Brain microvascular endothelial cell (primary cell): ENCODE results near the gene BRMS1L.
"Not testable (repeated sequence)": the region's sequence is repeated elsewhere in the genome, so short reads cannot be mapped to it uniquely, and the experiment has no call there.

Experiments used
- DNase-seq: peaks from one replicate; pipeline ENCODE4 v3.0.0-alpha.2; 2020
- H3K27ac ChIP-seq: fragments of 250-450 bp; sonication (Bioruptor Pico); 2 replicates; pipeline ENCODE4 v1.5.1; 2020; ENCODE audit warnings: mild to moderate bottlenecking, moderate library complexity
- H3K27me3 ChIP-seq: fragments of 250-450 bp; sonication (Bioruptor Pico); replicated peaks from 2 replicates; pipeline ENCODE4 v1.5.1; 2020; ENCODE audit warnings: mild to moderate bottlenecking
- H3K36me3 ChIP-seq: fragments of 250-450 bp; sonication (Bioruptor Pico); replicated peaks from 2 replicates; pipeline ENCODE4 v1.5.1; 2020; ENCODE audit warnings: mild to moderate bottlenecking
- H3K4me3 ChIP-seq: 2 replicates; pipeline ENCODE4 v1.5.1; 2011; ENCODE audit warnings: low read depth, mild to moderate bottlenecking, control low read depth, low read length, moderate library complexity
- CTCF ChIP-seq: IDR thresholded peaks from 2 replicates; pipeline ENCODE4 v1.5.1; 2011; ENCODE audit warnings: low read depth, mild to moderate bottlenecking, moderate library complexity, low read length, control low read depth, inconsistent platforms; ENCODE audit errors: missing control alignments
- in situ Hi-C: cut with HindIII; loops from 2 replicates; pipeline ENCODE4 v1.10.0; 2017; ENCODE audit warnings: low sequenced_read_pairs, low pct_ligation_motif_present

The BRMS1L gene

GRCh38 chr14:35826218-35826951, at the start of gene BRMS1L:
Gene BRMS1L (plus strand): TSS chr14:35826338. CDS start chr14:35826517, 179 bp downstream.
- Histone ChIP-seq H3K27me3 (no peaks in the 10 kb centered on the region), H3K36me3 (no peaks in the 10 kb centered on the region), H3K4me3 (peak within 1 kb of the TSS; percentile 78), H3K27ac (peak within 1 kb of the TSS; percentile 94)
- in situ Hi-C loops, result no loop called here
- no peak for TF ChIP-seq CTCF
- peak; percentile 99 for DNase-seq

DNA sequence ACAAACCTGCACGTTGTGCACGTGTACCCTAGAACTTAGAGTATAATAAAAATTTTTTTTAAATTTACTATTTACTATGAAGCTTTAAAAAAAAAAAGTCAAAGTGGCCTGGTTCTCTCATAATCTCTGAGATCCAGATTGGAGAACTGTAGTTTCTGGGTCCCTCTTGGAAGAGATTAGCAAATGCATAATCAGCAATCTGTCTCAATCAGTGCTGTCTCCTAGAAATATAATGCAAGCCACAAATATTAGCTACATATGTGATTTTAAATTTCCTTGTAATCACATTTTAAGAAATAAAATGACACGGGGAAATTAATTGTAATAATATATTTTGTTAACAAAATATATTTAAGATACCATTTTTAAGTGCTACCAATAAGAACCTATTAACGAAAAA, 49.3 kb upstream of the BRMS1L start:
- in situ Hi-C loops, result no loop called here
- Histone ChIP-seq H3K27me3 (no peaks in the 10 kb centered on the region), H3K4me3 (no peak overlapping the region), H3K27ac (no peak overlapping the region), H3K36me3 (no peaks in the 10 kb centered on the region)
- no peak for TF ChIP-seq CTCF
- DNase-seq, result no peak

DNA sequence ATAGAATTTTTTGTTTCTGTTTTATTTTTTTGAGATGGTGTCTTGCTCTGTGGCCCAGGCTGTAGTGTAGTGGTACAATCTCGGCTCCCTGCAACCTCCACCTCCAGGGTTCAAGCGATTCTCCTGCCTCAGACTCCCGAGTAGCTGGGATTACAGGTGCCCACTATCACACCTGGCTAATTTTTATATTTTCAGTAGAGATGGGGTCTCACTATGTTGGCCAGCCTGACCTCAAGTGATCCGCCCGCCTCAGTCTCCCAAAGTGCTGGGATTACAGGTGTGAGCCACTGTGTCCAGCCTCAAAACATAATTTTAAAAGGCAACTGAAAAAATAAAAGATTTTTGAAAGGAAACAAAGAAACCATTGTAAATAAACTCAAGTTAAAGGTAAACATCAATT, 48.6 kb upstream of the BRMS1L start:
- DNase-seq, H3K4me3 ChIP-seq, in situ Hi-C loops, H3K36me3 ChIP-seq, H3K27me3 ChIP-seq, H3K27ac ChIP-seq: not testable (repeated sequence)

DNA sequence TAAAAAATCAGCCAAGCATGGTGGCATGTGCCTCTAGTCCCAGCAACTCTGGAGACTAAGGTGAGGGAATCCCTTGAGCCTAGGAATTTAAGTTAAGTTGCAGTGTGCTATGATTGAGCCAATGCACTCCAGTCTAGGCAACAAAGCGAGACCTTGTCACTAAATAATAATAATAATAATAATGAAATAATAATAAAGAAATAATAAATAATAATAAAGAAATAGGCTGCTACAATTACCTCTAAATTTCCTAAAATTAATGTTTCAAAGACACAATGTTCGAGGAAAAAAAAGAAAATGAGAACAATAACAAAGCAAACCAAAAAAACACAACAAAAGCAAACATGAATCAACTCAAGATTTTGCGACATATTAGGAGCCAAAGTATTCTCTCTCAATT, 46.8 kb upstream of the BRMS1L start:
- in situ Hi-C loops, result no loop called here
- no peak for DNase-seq
- TF ChIP-seq CTCF, result no peak
- Histone ChIP-seq H3K27me3 (no peaks in the 10 kb centered on the region), H3K27ac (no peak overlapping the region), H3K36me3 (no peaks in the 10 kb centered on the region), H3K4me3 (no peak overlapping the region)

DNA sequence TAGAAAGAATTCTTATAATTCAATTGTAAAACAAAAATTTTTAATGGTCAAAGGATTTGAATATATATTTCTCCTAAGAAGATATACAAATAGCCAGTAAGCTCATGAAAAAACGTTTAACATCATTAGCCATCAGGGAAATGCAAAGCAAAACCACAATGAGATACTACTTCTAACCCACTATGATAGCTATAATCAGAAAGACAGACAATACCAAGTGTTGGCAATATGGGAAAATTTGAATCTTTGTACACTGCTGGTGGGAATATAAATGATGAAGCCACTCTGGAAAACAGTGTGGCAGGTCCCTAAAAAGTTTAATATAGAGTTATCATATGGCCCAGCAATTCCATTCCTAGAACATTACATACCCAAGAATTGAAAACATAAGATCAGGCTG, 42.4 kb upstream of the BRMS1L start:
- no peaks in the 10 kb centered on the region for H3K27me3 ChIP-seq

DNA sequence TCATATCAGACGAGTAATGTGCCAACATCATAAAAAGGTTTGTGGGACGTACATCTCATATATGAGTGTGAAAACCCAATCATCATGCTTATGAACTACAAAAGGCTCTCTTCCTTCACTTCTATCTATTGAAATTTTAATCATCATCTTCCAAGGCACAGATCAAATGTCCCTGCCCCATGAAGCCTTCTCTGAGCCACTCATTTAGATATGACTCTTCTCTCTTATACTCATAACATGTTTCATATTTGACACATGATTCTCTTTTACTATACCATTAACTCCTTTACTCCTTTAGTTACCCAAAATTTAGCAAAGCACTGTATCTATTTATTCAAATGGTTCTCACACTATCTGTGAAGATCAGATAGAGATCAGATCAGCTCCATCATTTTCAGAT, 39.3 kb upstream of the BRMS1L start:
- TF ChIP-seq CTCF, result no peak
- in situ Hi-C loops, result no loop called here

More for the DNA sequence above, 42.4 kb upstream of the BRMS1L start:
- TF ChIP-seq CTCF, result no peak
- DNase-seq, result no peak
- Histone ChIP-seq H3K27ac (no peak overlapping the region), H3K4me3 (no peak overlapping the region), H3K36me3 (no peaks in the 10 kb centered on the region)
- in situ Hi-C loops, result no loop called here

More for the DNA sequence above, 39.3 kb upstream of the BRMS1L start:
- Histone ChIP-seq H3K27me3 (no peaks in the 10 kb centered on the region), H3K36me3 (no peaks in the 10 kb centered on the region), H3K4me3 (no peak overlapping the region), H3K27ac (no peak overlapping the region)
- DNase-seq, result no peak
